ENCODE measurements around the gene FBXO10.
A peak's percentile ranks its signal among the peaks of the same experiment; 100 is the strongest.

The FBXO10 gene

DNA sequence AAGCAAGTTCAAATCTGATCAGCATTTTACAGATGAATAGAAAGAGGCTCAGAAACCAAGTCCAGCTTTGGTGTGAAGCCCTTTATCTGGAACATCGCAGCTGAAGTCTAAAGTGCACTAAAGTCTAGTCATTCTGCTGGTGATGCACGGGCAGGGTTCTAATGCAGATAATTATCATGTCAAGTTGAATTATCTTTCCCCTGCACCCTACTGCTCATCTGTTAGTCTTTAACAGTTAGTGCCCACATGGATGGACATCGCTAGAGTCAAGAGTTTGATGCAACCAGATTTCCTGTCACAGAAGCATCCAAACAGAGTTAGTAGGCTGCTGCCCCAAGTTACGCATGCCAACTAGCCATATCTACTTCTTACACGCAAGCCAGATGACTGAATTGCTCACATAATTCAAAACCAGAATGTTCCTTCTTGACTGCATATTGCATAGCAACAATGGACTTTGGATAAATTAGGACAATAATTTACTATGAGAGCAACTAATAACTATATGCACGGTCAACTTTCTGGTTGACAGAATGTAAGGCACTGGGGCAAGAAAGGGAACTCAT lies 17.8 kb upstream of the FBXO10 start:
- no peak for TF ChIP-seq CTCF (IDR thresholded peaks at IDR 0.05; ENCODE audit: insufficient read depth, low read depth, low read length, missing control alignments)
- DNase-seq (ENCODE audit: low read depth): no peak
- no peak overlapping the region for H3K4me3 ChIP-seq (ENCODE audit: low read length)

GRCh38 chr9:37592108-37592951 lies 16.1 kb upstream of the FBXO10 start, which contains the start of gene TOMM5:
TOMM5 (minus strand) TSS chr9:37592597; CDS start chr9:37592532, 65 bp downstream.
- no peak for TF ChIP-seq CTCF (IDR thresholded peaks at IDR 0.05; ENCODE audit: insufficient read depth, low read depth, low read length, missing control alignments)
- peak; percentile 97 for DNase-seq (ENCODE audit: low read depth)
- H3K4me3 ChIP-seq (ENCODE audit: low read length): peak within 1 kb of the TSS; percentile 98

DNA sequence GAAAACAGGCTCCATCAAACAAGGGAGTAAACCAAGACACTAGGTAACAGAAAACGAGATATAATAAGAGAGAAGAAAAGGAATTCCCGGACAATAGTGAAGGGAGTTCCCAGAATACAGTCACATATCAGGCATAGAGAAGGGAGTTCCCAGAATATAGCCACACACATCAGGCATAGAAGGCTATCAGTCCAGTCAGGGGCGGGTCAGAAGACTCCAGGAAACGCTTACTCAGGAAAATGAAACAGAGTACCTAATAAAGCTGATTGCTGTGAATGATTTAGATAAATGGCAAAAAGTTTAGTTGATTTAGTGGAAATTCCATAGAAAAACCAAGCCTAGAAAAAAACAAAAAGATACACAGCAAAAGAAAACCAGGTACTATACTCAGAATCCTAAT lies 11.3 kb upstream of the FBXO10 start:
- H3K4me3 ChIP-seq (ENCODE audit: low read length): no peak overlapping the region
- no peak for TF ChIP-seq CTCF (IDR thresholded peaks at IDR 0.05; ENCODE audit: insufficient read depth, low read depth, low read length, missing control alignments)
- no peak for DNase-seq (ENCODE audit: low read depth)

- no peak for DNase-seq (ENCODE audit: low read depth)
- H3K4me3 ChIP-seq (ENCODE audit: low read length): no peak overlapping the region
- no peak for TF ChIP-seq CTCF (IDR thresholded peaks at IDR 0.05; ENCODE audit: insufficient read depth, low read depth, low read length, missing control alignments)
Measured at GRCh38 chr9:37583522-37584121, 7.4 kb upstream of the FBXO10 start.

GRCh38 chr9:37582548-37583157 lies 6.5 kb upstream of the FBXO10 start:
- peak; percentile 79 for DNase-seq (ENCODE audit: low read depth)
- H3K4me3 ChIP-seq (ENCODE audit: low read length): no peak overlapping the region
- peak; percentile 67 for TF ChIP-seq CTCF (IDR thresholded peaks at IDR 0.05; ENCODE audit: insufficient read depth, low read depth, low read length, missing control alignments)

DNA sequence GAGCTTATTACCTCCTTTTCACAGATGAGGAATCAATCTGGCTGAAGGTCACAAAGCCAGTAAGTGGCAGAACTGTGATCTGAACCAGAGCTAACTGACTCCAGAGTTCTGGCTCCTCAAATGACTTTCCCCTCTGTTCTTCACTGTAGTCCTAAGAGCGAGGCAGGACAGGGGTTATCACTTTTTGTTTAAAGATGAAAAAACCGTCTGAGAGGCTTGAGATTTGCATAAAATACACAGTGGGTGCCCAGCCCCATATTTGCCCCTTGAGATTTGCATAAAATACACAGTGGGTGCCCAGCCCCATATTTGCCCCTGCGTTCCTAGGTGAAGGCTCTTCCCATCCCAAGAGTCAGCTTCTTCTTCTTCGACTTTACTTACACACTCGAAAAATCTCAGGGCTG lies 667 bp downstream of the FBXO10 start:
- H3K4me3 ChIP-seq (ENCODE audit: low read length): peak overlapping the region; percentile 66
- no peak for DNase-seq (ENCODE audit: low read depth)
- TF ChIP-seq CTCF (IDR thresholded peaks at IDR 0.05; ENCODE audit: insufficient read depth, low read depth, low read length, missing control alignments): no peak
